ENCODE results near the gene CCL25.

- TF ChIP-seq TCF7L2 (IDR thresholded peaks at IDR 0.05; ENCODE audit: borderline replicate concordance, low read depth, low read length) (no peak), KLF1 (tag by site-specific recombination; IDR thresholded peaks at IDR 0.05) (no peak), YY1 (tag by site-specific recombination; IDR thresholded peaks at IDR 0.05) (no peak), OVOL3 (tag by site-specific recombination; IDR thresholded peaks at IDR 0.05) (no peak), HOXA7 (CRISPR knock-in tag; IDR thresholded peaks at IDR 0.05; ENCODE audit: borderline replicate concordance) (no peak), KLF16 (tag by site-specific recombination; IDR thresholded peaks at IDR 0.05) (no peak)
- TF ChIP-seq, protein P1, sequence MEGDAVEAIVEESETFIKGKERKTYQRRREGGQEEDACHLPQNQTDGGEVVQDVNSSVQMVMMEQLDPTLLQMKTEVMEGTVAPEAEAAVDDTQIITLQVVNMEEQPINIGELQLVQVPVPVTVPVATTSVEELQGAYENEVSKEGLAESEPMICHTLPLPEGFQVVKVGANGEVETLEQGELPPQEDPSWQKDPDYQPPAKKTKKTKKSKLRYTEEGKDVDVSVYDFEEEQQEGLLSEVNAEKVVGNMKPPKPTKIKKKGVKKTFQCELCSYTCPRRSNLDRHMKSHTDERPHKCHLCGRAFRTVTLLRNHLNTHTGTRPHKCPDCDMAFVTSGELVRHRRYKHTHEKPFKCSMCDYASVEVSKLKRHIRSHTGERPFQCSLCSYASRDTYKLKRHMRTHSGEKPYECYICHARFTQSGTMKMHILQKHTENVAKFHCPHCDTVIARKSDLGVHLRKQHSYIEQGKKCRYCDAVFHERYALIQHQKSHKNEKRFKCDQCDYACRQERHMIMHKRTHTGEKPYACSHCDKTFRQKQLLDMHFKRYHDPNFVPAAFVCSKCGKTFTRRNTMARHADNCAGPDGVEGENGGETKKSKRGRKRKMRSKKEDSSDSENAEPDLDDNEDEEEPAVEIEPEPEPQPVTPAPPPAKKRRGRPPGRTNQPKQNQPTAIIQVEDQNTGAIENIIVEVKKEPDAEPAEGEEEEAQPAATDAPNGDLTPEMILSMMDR (tag by site-specific recombination; IDR thresholded peaks at IDR 0.05): no peak
- TF ChIP-seq, protein P2, sequence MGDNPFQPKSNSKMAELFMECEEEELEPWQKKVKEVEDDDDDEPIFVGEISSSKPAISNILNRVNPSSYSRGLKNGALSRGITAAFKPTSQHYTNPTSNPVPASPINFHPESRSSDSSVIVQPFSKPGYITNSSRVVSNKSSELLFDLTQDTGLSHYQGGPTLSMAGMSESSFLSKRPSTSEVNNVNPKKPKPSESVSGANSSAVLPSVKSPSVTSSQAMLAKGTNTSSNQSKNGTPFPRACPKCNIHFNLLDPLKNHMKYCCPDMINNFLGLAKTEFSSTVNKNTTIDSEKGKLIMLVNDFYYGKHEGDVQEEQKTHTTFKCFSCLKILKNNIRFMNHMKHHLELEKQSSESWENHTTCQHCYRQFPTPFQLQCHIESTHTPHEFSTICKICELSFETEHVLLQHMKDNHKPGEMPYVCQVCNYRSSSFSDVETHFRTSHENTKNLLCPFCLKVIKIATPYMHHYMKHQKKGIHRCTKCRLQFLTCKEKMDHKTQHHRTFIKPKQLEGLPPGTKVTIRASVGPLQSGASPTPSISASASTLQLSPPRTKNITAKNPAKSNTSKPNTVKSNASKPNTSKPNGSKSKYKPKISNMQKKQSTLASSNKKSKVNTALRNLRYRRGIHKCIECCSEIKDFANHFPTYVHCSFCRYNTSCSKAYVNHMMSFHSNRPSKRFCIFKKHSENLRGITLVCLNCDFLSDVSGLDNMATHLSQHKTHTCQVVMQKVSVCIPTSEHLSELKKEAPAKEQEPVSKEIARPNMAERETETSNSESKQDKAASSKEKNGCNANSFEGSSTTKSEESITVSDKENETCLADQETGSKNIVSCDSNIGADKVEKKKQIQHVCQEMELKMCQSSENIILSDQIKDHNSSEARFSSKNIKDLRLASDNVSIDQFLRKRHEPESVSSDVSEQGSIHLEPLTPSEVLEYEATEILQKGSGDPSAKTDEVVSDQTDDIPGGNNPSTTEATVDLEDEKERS (tag by site-specific recombination; IDR thresholded peaks at IDR 0.05): no peak
- TF ChIP-seq, protein P3, sequence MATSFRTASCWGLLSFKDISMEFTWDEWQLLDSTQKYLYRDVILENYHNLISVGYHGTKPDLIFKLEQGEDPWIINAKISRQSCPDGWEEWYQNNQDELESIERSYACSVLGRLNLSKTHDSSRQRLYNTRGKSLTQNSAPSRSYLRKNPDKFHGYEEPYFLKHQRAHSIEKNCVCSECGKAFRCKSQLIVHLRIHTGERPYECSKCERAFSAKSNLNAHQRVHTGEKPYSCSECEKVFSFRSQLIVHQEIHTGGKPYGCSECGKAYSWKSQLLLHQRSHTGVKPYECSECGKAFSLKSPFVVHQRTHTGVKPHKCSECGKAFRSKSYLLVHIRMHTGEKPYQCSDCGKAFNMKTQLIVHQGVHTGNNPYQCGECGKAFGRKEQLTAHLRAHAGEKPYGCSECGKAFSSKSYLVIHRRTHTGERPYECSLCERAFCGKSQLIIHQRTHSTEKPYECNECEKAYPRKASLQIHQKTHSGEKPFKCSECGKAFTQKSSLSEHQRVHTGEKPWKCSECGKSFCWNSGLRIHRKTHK (tag by site-specific recombination; IDR thresholded peaks at IDR 0.05): no peak
- TF ChIP-seq, protein P4, sequence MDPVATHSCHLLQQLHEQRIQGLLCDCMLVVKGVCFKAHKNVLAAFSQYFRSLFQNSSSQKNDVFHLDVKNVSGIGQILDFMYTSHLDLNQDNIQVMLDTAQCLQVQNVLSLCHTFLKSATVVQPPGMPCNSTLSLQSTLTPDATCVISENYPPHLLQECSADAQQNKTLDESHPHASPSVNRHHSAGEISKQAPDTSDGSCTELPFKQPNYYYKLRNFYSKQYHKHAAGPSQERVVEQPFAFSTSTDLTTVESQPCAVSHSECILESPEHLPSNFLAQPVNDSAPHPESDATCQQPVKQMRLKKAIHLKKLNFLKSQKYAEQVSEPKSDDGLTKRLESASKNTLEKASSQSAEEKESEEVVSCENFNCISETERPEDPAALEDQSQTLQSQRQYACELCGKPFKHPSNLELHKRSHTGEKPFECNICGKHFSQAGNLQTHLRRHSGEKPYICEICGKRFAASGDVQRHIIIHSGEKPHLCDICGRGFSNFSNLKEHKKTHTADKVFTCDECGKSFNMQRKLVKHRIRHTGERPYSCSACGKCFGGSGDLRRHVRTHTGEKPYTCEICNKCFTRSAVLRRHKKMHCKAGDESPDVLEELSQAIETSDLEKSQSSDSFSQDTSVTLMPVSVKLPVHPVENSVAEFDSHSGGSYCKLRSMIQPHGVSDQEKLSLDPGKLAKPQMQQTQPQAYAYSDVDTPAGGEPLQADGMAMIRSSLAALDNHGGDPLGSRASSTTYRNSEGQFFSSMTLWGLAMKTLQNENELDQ (tag by site-specific recombination; IDR thresholded peaks at IDR 0.05; ENCODE audit: low read depth): no peak
Observed at GRCh38 chr19:8046569-8047165, 5.9 kb upstream of the CCL25 start.

Measured in HEK293 (cell line).